Fibroblast of skin of right quadriceps (primary cell): ENCODE results near the gene METTL25B.
A peak's percentile ranks its signal among the peaks of the same experiment; 100 is the strongest.
"Not testable (repeated sequence)": the region's sequence is repeated elsewhere in the genome, so short reads cannot be mapped to it uniquely, and the experiment has no call there.

Experiments
- DNase-seq: peaks from one replicate; pipeline ENCODE4 v3.0.0-alpha.2; 2013

Gene METTL25B

DNA sequence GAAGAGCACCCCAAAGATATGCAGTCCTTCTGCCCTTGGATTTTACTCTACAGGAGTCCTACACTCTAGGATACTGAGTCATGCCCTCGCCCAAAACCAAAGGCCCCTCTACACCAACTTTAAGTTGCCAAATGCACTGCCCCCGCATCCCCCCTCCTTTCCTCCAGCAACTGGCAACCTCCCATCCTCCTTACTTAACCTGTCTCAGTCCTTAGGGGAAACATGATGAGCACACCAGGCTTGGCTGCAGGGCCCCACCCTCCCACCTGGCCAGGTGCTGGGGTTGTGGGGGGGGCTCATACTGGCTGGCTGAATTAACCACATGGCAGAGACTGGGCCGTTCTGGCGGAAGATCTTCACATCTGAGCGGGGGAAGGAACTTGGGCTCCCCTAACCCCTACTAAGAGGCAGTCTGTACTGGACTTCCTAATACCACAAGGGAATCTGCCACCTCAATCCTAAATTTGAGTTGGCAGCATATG lies 22.0 kb downstream of the METTL25B start:
- DNase-seq = no peak

- DNase-seq = no peak
These were observed 22.6 kb downstream of the METTL25B start for GRCh38 chr1:156750711-156751450.

- DNase-seq = no peak
These were observed 23.1 kb downstream of the METTL25B start, which contains the start of gene HDGF for GRCh38 chr1:156751451-156751756. Gene HDGF, minus strand, starts transcription at chr1:156751675. Its CDS starts 246 bp downstream, at chr1:156751429.

- peak; percentile 98 for DNase-seq
These were observed 23.6 kb downstream of the METTL25B start for GRCh38 chr1:156751757-156752481.

DNA sequence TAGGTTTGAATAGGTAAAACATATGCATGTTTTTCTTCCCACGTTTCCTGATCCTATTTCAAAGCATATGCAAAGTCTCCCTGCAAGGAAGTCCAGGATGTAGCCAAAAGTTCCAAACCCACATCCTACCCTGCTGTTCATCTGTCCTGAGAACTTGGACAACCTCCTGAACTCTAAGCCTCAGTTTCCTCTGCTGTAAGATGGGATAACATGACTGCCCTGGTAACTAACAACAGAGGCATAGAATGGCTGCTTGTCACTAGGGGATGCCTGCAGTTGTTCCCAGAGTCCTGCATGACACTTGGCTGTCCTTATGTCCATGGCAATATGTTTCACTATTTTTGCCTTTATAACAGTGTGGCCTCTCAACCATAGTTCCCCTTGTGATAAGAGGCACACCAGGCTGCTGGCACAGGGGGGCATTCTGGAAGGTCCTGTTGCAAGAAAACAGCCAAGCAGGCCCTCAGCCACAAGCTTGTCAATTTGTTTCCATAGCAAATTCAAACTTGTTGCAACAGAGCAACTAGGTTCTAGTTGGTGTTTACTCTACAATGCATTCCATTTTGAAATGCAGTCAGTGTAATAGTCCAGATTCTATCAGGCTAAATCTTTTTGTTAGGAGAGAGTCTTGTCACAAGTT lies 24.7 kb downstream of the METTL25B start:
- no peak for DNase-seq

- DNase-seq = no peak
These were observed 25.9 kb downstream of the METTL25B start for GRCh38 chr1:156754219-156754618.

GRCh38 chr1:156755527-156755950 lies 27.3 kb downstream of the METTL25B start:
- no peak for DNase-seq

GRCh38 chr1:156756355-156756754 lies 28.1 kb downstream of the METTL25B start:
- DNase-seq = no peak

DNA sequence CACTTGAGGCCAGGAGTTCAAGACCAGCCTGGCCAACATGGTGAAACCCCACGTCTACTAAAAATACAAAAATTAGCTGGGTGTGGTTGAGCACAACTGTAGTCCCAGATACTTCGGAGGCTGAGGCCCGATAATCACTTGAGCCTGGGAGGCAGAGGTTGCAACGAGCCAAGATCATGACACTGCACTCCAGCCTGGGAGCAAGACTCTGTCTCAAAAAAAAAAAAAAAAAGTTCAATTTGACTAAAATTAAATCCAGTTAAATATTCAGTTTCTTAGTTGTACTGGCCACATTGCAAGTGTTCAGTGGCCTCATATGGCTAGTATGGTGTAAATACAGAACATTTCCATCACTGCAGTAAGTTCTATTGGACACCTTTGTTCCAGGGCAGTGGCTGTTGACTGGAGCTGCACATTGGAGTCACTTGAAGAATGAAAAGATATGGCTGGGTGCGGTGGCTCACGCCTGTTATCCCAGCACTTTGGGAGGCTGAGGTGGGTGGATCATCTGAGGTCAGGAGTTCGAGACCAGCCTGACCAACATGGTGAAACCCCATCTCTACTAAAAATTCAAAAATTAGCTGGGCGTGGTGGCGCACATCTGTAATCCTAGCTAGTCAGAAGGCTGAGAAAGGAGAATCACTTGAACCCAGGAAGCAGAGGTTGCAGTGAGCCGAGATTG lies 29.4 kb downstream of the METTL25B start:
- DNase-seq = not testable (repeated sequence)

DNA sequence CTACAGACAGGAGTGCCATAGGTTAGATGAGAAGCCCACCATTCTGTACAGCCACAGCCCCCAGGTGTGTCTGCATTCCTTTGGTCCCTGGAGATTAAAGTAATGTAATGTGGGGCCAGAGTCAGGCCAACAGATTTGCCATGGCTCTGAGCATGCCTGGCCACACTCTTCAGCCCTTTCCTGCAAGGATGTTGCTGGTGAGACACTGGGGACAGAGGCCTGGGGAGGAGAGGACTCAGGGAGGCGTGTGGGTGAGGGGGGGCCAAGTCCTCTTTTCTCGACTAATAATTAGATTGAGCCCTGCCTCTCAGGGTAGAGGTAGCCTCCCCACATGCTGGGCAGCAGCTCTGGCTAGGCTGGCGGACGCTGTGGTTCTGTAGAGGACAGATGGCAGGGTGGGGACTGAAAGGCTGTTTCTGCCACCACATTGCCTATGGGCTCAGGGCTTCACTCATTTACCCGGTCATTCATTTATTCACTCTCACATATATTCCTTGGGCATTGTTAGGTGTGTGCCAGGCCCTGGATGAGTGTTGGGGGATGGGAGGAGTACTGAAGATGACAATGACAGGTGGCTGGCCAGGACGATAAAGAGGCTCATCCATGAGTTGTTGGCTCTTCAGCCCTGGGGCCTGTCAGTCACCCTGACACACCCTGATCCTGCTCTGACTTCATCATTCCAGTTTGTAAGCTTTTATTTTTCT lies 32.0 kb downstream of the METTL25B start:
- DNase-seq = no peak

- no peak for DNase-seq
These were observed 32.5 kb downstream of the METTL25B start for GRCh38 chr1:156760796-156761104.

DNA sequence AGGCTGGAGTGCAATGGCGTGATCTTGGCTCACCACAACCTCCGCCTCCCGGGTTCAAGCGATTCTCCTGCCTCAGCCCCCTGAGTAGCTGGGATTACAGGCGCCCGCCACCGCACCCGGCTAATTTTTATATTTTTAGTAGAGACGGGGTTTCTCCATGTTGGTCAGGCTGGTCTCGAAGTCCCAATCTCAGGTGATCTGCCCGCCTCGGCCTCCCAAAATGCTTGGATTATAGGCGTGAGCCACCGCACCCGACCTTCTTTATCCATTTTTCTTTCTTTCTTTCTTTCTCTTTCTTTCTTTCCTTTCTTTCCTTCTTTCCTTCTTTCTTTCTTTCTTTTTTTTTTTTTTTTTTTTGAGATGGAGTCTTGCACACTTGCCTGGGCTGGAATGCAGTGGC lies 36.9 kb downstream of the METTL25B start:
- not testable (repeated sequence) for DNase-seq

DNA sequence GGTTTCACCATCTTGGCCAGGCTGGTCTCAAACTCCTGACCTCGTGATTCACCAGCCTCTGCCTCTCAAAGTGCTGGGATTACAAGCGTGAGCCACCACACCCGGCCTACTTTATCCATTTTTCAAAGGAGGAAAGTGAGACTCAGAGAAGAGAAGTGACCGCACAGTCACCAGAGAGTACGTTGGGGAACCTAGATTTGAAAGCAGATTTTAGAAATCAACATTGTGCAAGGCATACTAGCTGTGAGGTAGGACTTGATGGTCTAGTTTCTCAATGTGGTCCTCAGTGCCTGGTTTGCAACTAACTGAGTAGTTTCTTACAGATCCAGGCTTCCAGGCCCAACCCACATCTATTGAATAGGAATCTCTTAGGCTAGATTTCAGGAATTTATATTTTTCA lies 37.4 kb downstream of the METTL25B start:
- DNase-seq = no peak

- DNase-seq = no peak
These were observed 38.2 kb downstream of the METTL25B start for GRCh38 chr1:156766298-156767100.

GRCh38 chr1:156767101-156767878 lies 39.0 kb downstream of the METTL25B start, which contains the start of gene PRCC:
Gene PRCC, plus strand, starts transcription at chr1:156767535. Its CDS starts 237 bp downstream, at chr1:156767772.
- DNase-seq = peak; percentile 100

- no peak for DNase-seq
These were observed 39.8 kb downstream of the METTL25B start for GRCh38 chr1:156767879-156768604.

DNA sequence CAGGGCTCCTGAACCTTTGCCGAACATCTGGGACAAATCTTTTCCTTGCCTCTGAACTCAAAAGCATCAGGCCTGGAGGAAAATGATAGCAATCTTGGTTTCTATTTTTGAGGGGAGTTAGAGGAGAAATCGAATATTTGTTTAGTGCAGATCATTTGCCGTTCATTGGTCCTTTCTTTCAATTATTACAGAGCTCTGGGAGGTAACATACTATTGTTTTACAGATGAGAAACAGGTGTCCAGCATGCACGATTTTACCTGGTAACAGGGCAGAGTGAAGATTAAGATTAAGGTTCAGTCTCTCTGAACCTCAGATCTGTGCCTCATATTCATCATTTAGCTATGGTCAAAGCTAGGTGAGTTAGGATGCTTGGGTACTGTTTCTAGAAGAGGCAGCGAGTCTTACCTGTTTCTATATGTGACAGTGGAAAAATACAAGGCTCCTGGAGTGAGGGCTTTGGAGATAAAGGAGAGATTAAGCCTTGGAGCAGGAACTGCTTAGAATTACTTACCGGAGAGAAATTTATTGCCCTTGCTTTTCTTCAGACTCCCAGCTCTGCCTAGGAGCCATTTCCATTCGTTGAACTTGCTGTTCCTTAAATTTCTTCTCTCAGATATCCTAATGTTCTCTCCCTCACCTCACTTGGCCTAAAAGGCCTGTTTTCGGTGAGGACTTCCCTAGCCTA lies 40.5 kb downstream of the METTL25B start:
- no peak for DNase-seq

DNA sequence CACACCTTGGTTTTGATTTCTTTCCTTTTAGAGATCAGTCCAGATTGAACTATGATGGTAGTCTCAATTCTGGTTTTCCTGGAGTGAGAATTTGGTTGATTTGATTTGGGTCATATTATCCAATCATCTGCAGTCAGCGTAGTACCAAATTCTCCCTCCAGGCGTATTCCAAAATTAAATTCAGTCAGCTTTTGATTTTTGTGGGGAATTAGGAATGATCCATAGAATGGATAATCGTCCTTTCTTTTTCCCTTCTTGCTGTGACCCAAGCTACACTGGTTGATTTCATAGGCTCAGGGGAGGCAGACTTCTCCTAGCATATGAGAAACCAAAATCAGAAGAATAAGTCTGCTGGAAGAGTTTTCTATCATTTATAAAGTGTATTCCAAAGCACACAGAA lies 44.0 kb downstream of the METTL25B start:
- no peak for DNase-seq

GRCh38 chr1:156772728-156773497 lies 44.6 kb downstream of the METTL25B start:
- no peak for DNase-seq
